DOHH2 (cell line): ENCODE results near the gene CYP11A1.

Source experiments
- H3F3A ChIP-seq: fragments of 200-600 bp; sonication (generic), shearing (Covaris generic); 2 replicates; pipeline ENCODE4 v1.6.0; 2016; ENCODE audit warnings: antibody characterized with exemption, mild to moderate bottlenecking; ENCODE audit not compliant: control insufficient read depth, insufficient read depth
- H3K27ac ChIP-seq: fragments of 200-600 bp; sonication (generic); 2 replicates; pipeline ENCODE4 v1.5.1; 2014; ENCODE audit warnings: low read depth, mild to moderate bottlenecking, low read length, moderate library complexity
- H3K27me3 ChIP-seq: fragments of 200-600 bp; sonication (generic); 2 replicates; pipeline ENCODE4 v1.6.1; 2014; ENCODE audit warnings: mild to moderate bottlenecking, low read length, mixed read lengths; ENCODE audit not compliant: control insufficient read depth
- H3K36me3 ChIP-seq: fragments of 200-600 bp; sonication (generic); 2 replicates; pipeline ENCODE4 v1.6.1; 2014; ENCODE audit warnings: mild to moderate bottlenecking, low read length, moderate library complexity, mixed read lengths; ENCODE audit not compliant: control insufficient read depth
- H3K4me1 ChIP-seq: fragments of 200-600 bp; sonication (generic); 2 replicates; pipeline ENCODE4 v1.6.1; 2014; ENCODE audit warnings: mild to moderate bottlenecking, low read length, mixed read lengths; ENCODE audit not compliant: control insufficient read depth
- H3K4me2 ChIP-seq: fragments of 200-600 bp; sonication (generic); 2 replicates; pipeline ENCODE4 v1.6.0; 2014; ENCODE audit warnings: mild to moderate bottlenecking, low read length, moderate library complexity
- H3K4me3 ChIP-seq: fragments of 200-600 bp; sonication (generic); 2 replicates; pipeline ENCODE4 v1.5.1; 2014; ENCODE audit warnings: mild to moderate bottlenecking, low read length, mixed read lengths
- H3K79me2 ChIP-seq: fragments of 200-600 bp; sonication (generic); 2 replicates; pipeline ENCODE4 v1.6.1; 2014; ENCODE audit warnings: mild to moderate bottlenecking, low read length, mixed read lengths; ENCODE audit not compliant: control insufficient read depth
- H3K9me2 ChIP-seq: fragments of 200-600 bp; sonication (generic); replicated peaks from 2 replicates; pipeline ENCODE4 v1.6.1; 2014; ENCODE audit warnings: mild to moderate bottlenecking, low read length, mixed read lengths; ENCODE audit not compliant: control insufficient read depth
- H3K9me3 ChIP-seq: fragments of 200-600 bp; sonication (generic); 2 replicates; pipeline ENCODE4 v1.6.1; 2014; ENCODE audit warnings: antibody characterized with exemption, low read length, mixed read lengths; ENCODE audit not compliant: control insufficient read depth, insufficient read depth
- H4K20me1 ChIP-seq: fragments of 200-600 bp; sonication (generic); 2 replicates; pipeline ENCODE4 v1.6.0; 2014; ENCODE audit warnings: low read depth, mild to moderate bottlenecking, antibody characterized with exemption, low read length, moderate library complexity; ENCODE audit not compliant: control insufficient read depth, insufficient read depth
- EZH2phosphoT487 ChIP-seq: fragments of 200-600 bp; sonication (generic); IDR thresholded peaks from 2 replicates; pipeline ENCODE4 v1.6.1; 2017; ENCODE audit warnings: borderline replicate concordance, mild to moderate bottlenecking, antibody characterized with exemption, low read length, moderate library complexity, mixed read lengths
- TF ChIP-seq, protein P1 (sequence below): fragments of 200-600 bp; sonication (generic); IDR thresholded peaks from one replicate; pipeline ENCODE4 v1.5.1; 2014; ENCODE audit warnings: antibody characterized with exemption, mild to moderate bottlenecking, low read depth, low read length; ENCODE audit not compliant: poor library complexity, severe bottlenecking

CYP11A1 gene

GRCh38 chr15:74394090-74394846, 26.8 kb upstream of the CYP11A1 start:
- H3K27ac ChIP-seq, result no peak overlapping the region
- H3K4me3 ChIP-seq, result no peak overlapping the region
- H3K4me1 ChIP-seq, result peaks cover 21% of the 10 kb centered on the region

DNA sequence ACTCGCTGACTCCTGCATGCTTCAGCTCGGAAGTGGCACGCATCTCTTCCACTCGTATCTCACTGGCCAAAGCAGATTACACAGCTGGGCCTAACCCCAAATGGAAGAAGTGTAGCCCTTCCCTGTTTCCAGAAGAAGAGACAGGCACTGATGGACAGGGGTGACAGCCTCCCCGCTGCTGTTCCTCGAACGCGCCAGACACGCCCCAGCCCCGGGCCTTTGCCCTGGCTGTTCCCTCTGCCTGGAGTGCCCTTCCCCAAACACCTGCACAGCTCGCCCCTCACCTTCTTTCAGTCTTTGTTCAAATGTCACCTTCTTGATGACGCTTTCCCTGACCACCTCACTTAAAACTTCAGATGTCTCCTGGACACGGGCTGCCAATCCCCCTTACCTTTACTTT, 26.0 kb upstream of the CYP11A1 start:
- Histone ChIP-seq H3K4me1 (peaks cover 21% of the 10 kb centered on the region), H4K20me1 (peaks cover 16% of the 10 kb centered on the region), H3K9me3 (no peaks in the 10 kb centered on the region), H3K4me3 (no peak overlapping the region), H3K9me2 (no peaks in the 10 kb centered on the region), H3K27me3 (peaks cover 100% of the 10 kb centered on the region), H3F3A (no peaks in the 10 kb centered on the region), H3K27ac (no peak overlapping the region), H3K36me3 (no peaks in the 10 kb centered on the region), H3K4me2 (no peak overlapping the region), H3K79me2 (no peaks in the 10 kb centered on the region)
- TF ChIP-seq, protein P1, sequence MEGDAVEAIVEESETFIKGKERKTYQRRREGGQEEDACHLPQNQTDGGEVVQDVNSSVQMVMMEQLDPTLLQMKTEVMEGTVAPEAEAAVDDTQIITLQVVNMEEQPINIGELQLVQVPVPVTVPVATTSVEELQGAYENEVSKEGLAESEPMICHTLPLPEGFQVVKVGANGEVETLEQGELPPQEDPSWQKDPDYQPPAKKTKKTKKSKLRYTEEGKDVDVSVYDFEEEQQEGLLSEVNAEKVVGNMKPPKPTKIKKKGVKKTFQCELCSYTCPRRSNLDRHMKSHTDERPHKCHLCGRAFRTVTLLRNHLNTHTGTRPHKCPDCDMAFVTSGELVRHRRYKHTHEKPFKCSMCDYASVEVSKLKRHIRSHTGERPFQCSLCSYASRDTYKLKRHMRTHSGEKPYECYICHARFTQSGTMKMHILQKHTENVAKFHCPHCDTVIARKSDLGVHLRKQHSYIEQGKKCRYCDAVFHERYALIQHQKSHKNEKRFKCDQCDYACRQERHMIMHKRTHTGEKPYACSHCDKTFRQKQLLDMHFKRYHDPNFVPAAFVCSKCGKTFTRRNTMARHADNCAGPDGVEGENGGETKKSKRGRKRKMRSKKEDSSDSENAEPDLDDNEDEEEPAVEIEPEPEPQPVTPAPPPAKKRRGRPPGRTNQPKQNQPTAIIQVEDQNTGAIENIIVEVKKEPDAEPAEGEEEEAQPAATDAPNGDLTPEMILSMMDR, result no peak
- no peak for TF ChIP-seq EZH2phosphoT487

More at GRCh38 chr15:74394090-74394846, 26.8 kb upstream of the CYP11A1 start:
- no peak overlapping the region for H3K4me2 ChIP-seq
- H3K9me3 ChIP-seq, result no peaks in the 10 kb centered on the region
- no peaks in the 10 kb centered on the region for H3F3A ChIP-seq
- no peaks in the 10 kb centered on the region for H3K36me3 ChIP-seq
- H3K79me2 ChIP-seq, result no peaks in the 10 kb centered on the region
- H3K27me3 ChIP-seq, result peaks cover 97% of the 10 kb centered on the region
- H4K20me1 ChIP-seq, result peaks cover 18% of the 10 kb centered on the region
- H3K9me2 ChIP-seq, result no peaks in the 10 kb centered on the region
- TF ChIP-seq, protein P1, result no peak
- TF ChIP-seq EZH2phosphoT487, result no peak

GRCh38 chr15:74392902-74393301, 25.5 kb upstream of the CYP11A1 start:
- TF ChIP-seq, protein P1, result no peak
- no peak for TF ChIP-seq EZH2phosphoT487
- H3K27me3 ChIP-seq, result peaks cover 100% of the 10 kb centered on the region
- no peaks in the 10 kb centered on the region for H3K36me3 ChIP-seq
- H3K4me1 ChIP-seq, result peaks cover 19% of the 10 kb centered on the region
- H3K9me3 ChIP-seq, result no peaks in the 10 kb centered on the region
- H3K4me2 ChIP-seq, result no peak overlapping the region
- no peaks in the 10 kb centered on the region for H3K9me2 ChIP-seq
- H4K20me1 ChIP-seq, result peaks cover 11% of the 10 kb centered on the region
- no peak overlapping the region for H3K4me3 ChIP-seq
- H3K27ac ChIP-seq, result no peak overlapping the region
- no peaks in the 10 kb centered on the region for H3F3A ChIP-seq
- H3K79me2 ChIP-seq, result no peaks in the 10 kb centered on the region
